Epithelial cell of prostate (primary cell): ENCODE results near the gene FPGS.
"Not testable (repeated sequence)": the region's sequence is repeated elsewhere in the genome, so short reads cannot be mapped to it uniquely, and the experiment has no call there.

Source experiments
- DNase-seq: peaks from one replicate; pipeline ENCODE4 v3.0.0-alpha.2; 2011; ENCODE audit warnings: low read depth, low spot score
- H3K27ac ChIP-seq: fragments of 450-650 bp; 2 replicates; pipeline ENCODE4 v1.5.1; 2017; ENCODE audit warnings: mild to moderate bottlenecking

Gene FPGS

GRCh38 chr9:127769929-127770582, 32.6 kb upstream of the FPGS start:
- no peak for DNase-seq
- no peak overlapping the region for H3K27ac ChIP-seq

- DNase-seq = no peak
- H3K27ac ChIP-seq = no peak overlapping the region
These were observed 32.1 kb upstream of the FPGS start for GRCh38 chr9:127770583-127770904.

GRCh38 chr9:127770905-127771569, 31.6 kb upstream of the FPGS start:
- H3K27ac ChIP-seq = no peak overlapping the region
- DNase-seq = peak; percentile 91

- no peak overlapping the region for H3K27ac ChIP-seq
- no peak for DNase-seq
These were observed 31.0 kb upstream of the FPGS start for GRCh38 chr9:127771570-127772189.

GRCh38 chr9:127772603-127773002, 30.1 kb upstream of the FPGS start:
- H3K27ac ChIP-seq = no peak overlapping the region

GRCh38 chr9:127773272-127773671, 29.4 kb upstream of the FPGS start:
- no peak overlapping the region for H3K27ac ChIP-seq

More at GRCh38 chr9:127772603-127773002, 30.1 kb upstream of the FPGS start:
- no peak for DNase-seq

GRCh38 chr9:127773981-127774380, 28.7 kb upstream of the FPGS start:
- DNase-seq = no peak
- H3K27ac ChIP-seq = no peak overlapping the region

More at GRCh38 chr9:127773272-127773671, 29.4 kb upstream of the FPGS start:
- DNase-seq = no peak

- no peak for DNase-seq
- H3K27ac ChIP-seq = no peak overlapping the region
These were observed 26.3 kb upstream of the FPGS start for GRCh38 chr9:127776195-127776923.

- DNase-seq = no peak
- no peak overlapping the region for H3K27ac ChIP-seq
These were observed 25.8 kb upstream of the FPGS start for GRCh38 chr9:127776924-127777289.

GRCh38 chr9:127777368-127777980, 25.2 kb upstream of the FPGS start:
- no peak for DNase-seq
- H3K27ac ChIP-seq = no peak overlapping the region

GRCh38 chr9:127778280-127779135, 24.2 kb upstream of the FPGS start, which contains the start of gene SH2D3C:
SH2D3C (minus strand) TSS chr9:127778666; CDS start chr9:127778627, 39 bp downstream.
- H3K27ac ChIP-seq = no peak within 1 kb of the TSS
- DNase-seq = no peak

- H3K27ac ChIP-seq = no peak overlapping the region
- DNase-seq = no peak
These were observed 23.3 kb upstream of the FPGS start for GRCh38 chr9:127779136-127779981.

- H3K27ac ChIP-seq = no peak overlapping the region
- DNase-seq = no peak
These were observed 22.4 kb upstream of the FPGS start for GRCh38 chr9:127780126-127780885.

- DNase-seq, H3K27ac ChIP-seq: not testable (repeated sequence)
These were observed 21.8 kb upstream of the FPGS start for GRCh38 chr9:127780909-127781308.

- H3K27ac ChIP-seq = no peak overlapping the region
- no peak for DNase-seq
These were observed 20.9 kb upstream of the FPGS start for GRCh38 chr9:127781806-127782205.

- no peak overlapping the region for H3K27ac ChIP-seq
- DNase-seq = no peak
These were observed 19.3 kb upstream of the FPGS start for GRCh38 chr9:127783111-127784008.
